Endothelial cell of umbilical vein (primary cell): ENCODE measurements around the gene NCOA5. TPM values are rescaled to one million over a fixed set of nuclear protein-coding genes. Genes with fewer than 3 reads are reported as not detected.

Experiments
- BruUV-seq: library from RNA; stranded (reverse); fragments of 400-500 nt; replicated peaks from 2 replicates; lab custom pipeline; 2021; lab: Mats Ljungman, UMichigan
- CTCF ChIA-PET: fragments of 300-600, 350-600 bp; sonication (Branson Sonifier 250); formaldehyde crosslinking; loops from one replicate; lab custom pipeline; 2021; ENCODE audit warnings: antibody characterized with exemption, inconsistent platforms; lab: Charles Lee
- POLR2A ChIA-PET: fragments of 300-600, 350-600 bp; sonication (Branson Sonifier 250); formaldehyde crosslinking; loops from one replicate; lab custom pipeline; 2021; ENCODE audit warnings: antibody characterized with exemption, inconsistent platforms; lab: Charles Lee
- DNase-seq: peaks from one replicate; pipeline ENCODE4 v3.0.0-alpha.2; 2011; ENCODE audit warnings: low read depth, low spot score
- FAIRE-seq: peaks from 2 replicates; lab custom pipeline; 2011; peaks lifted over from hg19 to GRCh38; lab: Jason Lieb, UNC
- H2AFZ ChIP-seq: 2 replicates; pipeline ENCODE4 v1.6.0; 2012; ENCODE audit warnings: low read depth, low read length, control low read depth, inconsistent platforms
- H3K27ac ChIP-seq: 2 replicates; pipeline ENCODE4 v1.5.1; 2011; ENCODE audit warnings: low read depth, mild to moderate bottlenecking, control low read depth, low read length, moderate library complexity; ENCODE audit not compliant: insufficient read depth
- H3K27me3 ChIP-seq, 2 experiments: 2 replicates each; pipeline versions ENCODE4 v1.6.0 to v1.6.1; 2011; ENCODE audit warnings: low read length in 2 of 2, mixed read lengths in 1 of 2; ENCODE audit not compliant: control insufficient read depth in 2 of 2, insufficient read depth in 2 of 2
- H3K36me3 ChIP-seq, 2 experiments: 2 replicates in 1 of 2; 3 replicates in 1 of 2; pipeline ENCODE4 v1.5.1; 2011; ENCODE audit warnings: low read length in 2 of 2, mild to moderate bottlenecking in 1 of 2, moderate library complexity in 1 of 2; ENCODE audit not compliant: control insufficient read depth in 2 of 2, insufficient read depth in 2 of 2; ENCODE audit errors: extremely low read depth in 1 of 2
- H3K4me1 ChIP-seq: 3 replicates; pipeline ENCODE4 v1.5.1; 2011; ENCODE audit warnings: mild to moderate bottlenecking, low read length; ENCODE audit not compliant: control insufficient read depth, insufficient read depth; ENCODE audit errors: extremely low read depth
- H3K4me2 ChIP-seq: 2 replicates; pipeline ENCODE4 v1.6.1; 2011; ENCODE audit warnings: low read length, control low read depth, mixed read lengths; ENCODE audit not compliant: insufficient read depth
- H3K4me3 ChIP-seq, 3 experiments: fragments of 200-600 bp in 1 of 3; sonication (generic), shearing (Covaris generic) in 1 of 3; replicated peaks in 1 of 3; 2 replicates each; pipeline ENCODE4 v1.5.1; 2011 to 2016; ENCODE audit warnings: control low read depth in 3 of 3, low read length in 3 of 3, mild to moderate bottlenecking in 2 of 3, inconsistent platforms in 1 of 3, low read depth in 1 of 3, moderate library complexity in 1 of 3; ENCODE audit not compliant: insufficient read depth in 1 of 3
- H3K79me2 ChIP-seq: 2 replicates; pipeline ENCODE4 v1.6.0; 2012; ENCODE audit warnings: low read length, inconsistent platforms; ENCODE audit not compliant: control insufficient read depth, insufficient read depth
- H3K9ac ChIP-seq: replicated peaks from 2 replicates; pipeline ENCODE3; 2011; ENCODE audit warnings: low read length, control low read depth; ENCODE audit not compliant: insufficient read depth; ENCODE audit errors: extremely low read depth
- H3K9me1 ChIP-seq: replicated peaks from 3 replicates; pipeline ENCODE4 v1.6.0; 2011; ENCODE audit warnings: mild to moderate bottlenecking, low read length; ENCODE audit not compliant: control insufficient read depth, insufficient read depth; ENCODE audit errors: extremely low read depth
- H3K9me3 ChIP-seq: replicated peaks from 2 replicates; pipeline ENCODE4 v1.5.1; 2012; ENCODE audit warnings: low read length, inconsistent platforms; ENCODE audit not compliant: control insufficient read depth, insufficient read depth
- H4K20me1 ChIP-seq: replicated peaks from 2 replicates; pipeline ENCODE3; 2011; ENCODE audit warnings: mild to moderate bottlenecking, low read length; ENCODE audit not compliant: control insufficient read depth, insufficient read depth; ENCODE audit errors: extremely low read depth
- CTCF ChIP-seq, 2 donors: IDR thresholded peaks; 1 replicate in 1 of 2; 2 replicates in 1 of 2; pipeline ENCODE4 v1.5.1; 2011; ENCODE audit warnings: low read length in 2 of 2, mild to moderate bottlenecking in 2 of 2, moderate library complexity in 2 of 2, control low read depth in 1 of 2, inconsistent platforms in 1 of 2, low read depth in 1 of 2; ENCODE audit not compliant: insufficient read depth in 1 of 2; ENCODE audit errors: extremely low read depth in 1 of 2
- FOS ChIP-seq: IDR thresholded peaks from 2 replicates; pipeline ENCODE4 v1.6.1; 2011; ENCODE audit warnings: mild to moderate bottlenecking, low read length, moderate library complexity, borderline replicate concordance; ENCODE audit not compliant: insufficient read depth
- POLR2AphosphoS5 ChIP-seq: IDR thresholded peaks from 2 replicates; pipeline ENCODE4 v1.6.1; 2012; ENCODE audit warnings: low read depth, mild to moderate bottlenecking, control low read depth, low read length, moderate library complexity; ENCODE audit not compliant: insufficient read depth
- dilution Hi-C: fragments of 300-500 bp; cut with MboI; formaldehyde crosslinking; loops from one replicate; pipeline ENCODE4 v1.15.0; 2019; ENCODE audit warnings: low sequenced_read_pairs; ENCODE audit not compliant: extremely low pct_ligation_motif_present
- intact Hi-C: fragments of 100-400 bp; cut with micrococcal nuclease; formaldehyde crosslinking; loops from one replicate; pipeline ENCODE4 v1.10.0; 2022
- polyA plus RNA-seq, 4 experiments: library from polyadenylated mRNA; depleted of rRNA in 3 of 4; stranded (reverse) in 3 of 4; unstranded in 1 of 4; fragments of >200 nt; gene quantifications; 2 replicates each; pipeline versions ENCODE4 v1.2.1 to v1.2.3, GENCODE V29; 2011 to 2012; ENCODE audit warnings: missing spikeins in 1 of 4
- total RNA-seq: library from RNA; stranded (reverse); gene quantifications from 2 replicates; pipeline ENCODE4 v1.2.3, GENCODE V29; 2021

The NCOA5 gene
- total and polyA plus RNA-seq, 2 donors (not counting 3 experiments of a cell fraction or from before 2014, with no cell fraction given): 32.0 to 39.5 TPM

GRCh38 chr20:46128310-46129151, 38.8 kb upstream of the NCOA5 start:
- Histone ChIP-seq H3K27ac (no peak overlapping the region), H4K20me1 (no peaks in the 10 kb centered on the region), H3K9me1 (no peaks in the 10 kb centered on the region), H3K4me3 (no peak overlapping the region), H3K4me1 (peaks cover 3% of the 10 kb centered on the region), H3K9ac (no peak overlapping the region), H3K4me2 (no peak overlapping the region), H2AFZ (no peak overlapping the region), H3K36me3 (peaks cover 0 to 6% of the 10 kb centered on the region in 2 experiments), H3K79me2 (no peaks in the 10 kb centered on the region), H3K9me3 (no peaks in the 10 kb centered on the region), H3K27me3 (peaks cover 6 to 9% of the 10 kb centered on the region in 2 experiments)
- intact Hi-C loops: no loop called here
- DNase-seq (peak; percentile 30), FAIRE-seq (no peak)
- ChIA-PET CTCF (interaction anchor here (0.6 to 6.2 kb wide), 41 partner anchors 10 to 357 kb away, joined by 3 to 77 read pairs (median 4); partner anchors contain the start of gene ELMO2), POLR2A (no interaction called here)
- no TSS peak for BruUV-seq
- TF ChIP-seq POLR2AphosphoS5 (no peak), FOS (no peak), CTCF (IDR thresholded peaks at IDR 0.05; ENCODE audit: extremely low read depth in 1 of 2, insufficient read depth in 1 of 2, low read depth in 1 of 2, low read length in 2 of 2) (peak; percentile 61 to 82)
- dilution Hi-C loops: no loop called here
